HG02870 (cell line): ENCODE data around the gene MRPS34.
A peak's percentile ranks its signal among the peaks of the same experiment; 100 is the strongest.

Source experiments
- ATAC-seq: cut with Tn5 transposase; IDR thresholded peaks from one replicate; pipeline ENCODE4 v1.9.1; 2021; ENCODE audit warnings: mild to moderate bottlenecking, moderate library complexity; ENCODE audit not compliant: unreplicated experiment

The MRPS34 gene

DNA sequence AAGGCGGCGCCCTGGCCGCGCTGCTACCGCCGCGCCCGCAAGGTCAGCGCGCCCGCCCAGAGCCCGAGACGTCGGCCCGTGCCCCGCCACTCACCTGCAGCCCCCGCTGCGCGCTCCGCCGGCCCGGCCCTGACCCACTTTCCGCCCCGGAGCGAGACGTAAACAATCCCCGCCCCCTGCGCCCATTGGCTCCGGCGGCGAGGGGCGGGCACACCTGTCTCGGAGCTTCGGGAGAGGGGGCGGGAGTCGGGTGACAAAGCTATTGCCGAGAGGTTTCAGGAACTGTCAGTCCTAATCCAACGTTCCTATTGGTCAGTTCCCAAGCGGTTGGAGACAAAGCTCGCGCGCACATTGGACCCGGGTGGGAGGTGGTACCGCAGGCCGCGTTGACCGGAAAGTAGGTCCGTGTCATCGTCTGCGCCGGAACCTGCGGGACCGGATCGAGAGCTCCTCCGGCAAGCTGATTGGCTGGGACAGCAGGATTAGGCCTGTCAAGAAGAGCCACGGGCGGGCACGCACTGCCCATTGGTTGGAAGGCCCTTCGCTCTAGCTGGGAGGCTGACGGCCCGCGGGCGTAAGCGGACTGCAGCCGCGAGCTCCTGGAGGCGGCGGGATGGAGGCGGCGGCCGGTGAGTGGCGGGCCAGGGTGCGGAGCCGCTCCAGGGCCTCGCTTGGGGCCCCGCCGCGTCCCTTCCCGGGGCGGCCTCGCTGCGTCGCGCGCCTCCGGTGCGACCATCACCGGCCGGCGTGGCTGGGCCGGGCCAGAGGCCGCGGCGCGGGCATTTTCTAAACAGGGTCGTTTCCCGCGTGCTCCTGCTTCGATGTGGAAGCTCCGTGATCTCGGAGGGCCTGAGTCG lies 9.7 kb upstream of the MRPS34 start, which contains the start of the genes NUBP2 and SPSB3:
TSS of gene NUBP2 (plus strand) at position 553 of the 857 bp plus-strand sequence. CDS start at position 614, 61 bp downstream.
TSS of gene SPSB3 (minus strand) at position 164 of the 857 bp plus-strand sequence. CDS start 1,088 bp downstream, outside the sequence.
- ATAC-seq = peak; percentile 81

DNA sequence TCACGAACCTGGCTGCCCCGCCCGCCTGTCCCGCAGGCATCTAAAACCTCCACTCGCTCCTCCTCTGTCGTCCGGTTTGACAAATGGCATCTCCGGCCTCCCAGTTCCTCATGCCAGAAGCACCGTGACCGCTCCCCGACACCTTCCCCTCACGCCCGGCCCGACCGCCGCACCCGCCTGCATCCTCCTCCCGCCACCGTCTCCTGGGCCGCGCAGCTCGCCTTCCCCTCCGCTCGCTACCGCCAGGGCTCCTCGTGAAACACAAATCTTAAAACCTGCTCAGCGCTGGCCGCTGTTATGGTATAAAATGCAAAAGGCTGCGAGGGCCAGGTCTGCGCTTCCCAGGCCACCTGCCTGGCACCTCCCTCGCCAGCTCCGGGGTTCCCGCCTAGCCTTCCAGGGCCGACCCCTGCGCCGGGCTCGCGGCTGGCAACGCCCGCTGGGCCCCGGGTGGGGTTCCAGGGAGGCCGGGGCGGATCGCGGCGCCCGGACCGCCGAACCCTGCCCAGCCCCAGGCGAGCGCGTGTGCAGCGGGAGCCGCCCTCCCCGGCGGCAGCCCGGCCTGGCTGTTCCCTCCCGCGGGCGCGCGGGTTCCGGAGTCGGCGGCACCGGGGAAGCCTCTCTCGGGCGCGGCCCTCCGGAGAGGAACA lies 8.9 kb upstream of the MRPS34 start:
- ATAC-seq = no peak

DNA sequence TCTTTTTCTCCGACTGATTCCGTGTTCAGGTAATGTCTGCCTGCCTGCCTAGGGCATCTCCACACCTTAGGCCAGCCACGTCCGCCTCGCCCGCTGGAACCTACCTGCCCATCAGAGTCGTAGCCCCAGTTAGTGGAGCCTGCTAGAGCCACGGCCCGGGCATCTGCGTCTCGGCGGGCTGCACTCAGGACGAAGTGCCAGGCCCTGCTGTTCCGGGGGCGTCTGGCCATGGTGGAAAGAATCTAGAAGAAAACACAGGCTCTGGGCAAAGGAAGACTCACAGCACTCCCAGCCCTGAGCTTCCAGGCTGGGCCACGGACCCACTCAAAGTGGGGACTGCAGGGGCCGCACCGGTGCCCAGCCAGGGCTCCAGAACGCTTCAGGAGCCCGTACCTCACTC lies 8.3 kb upstream of the MRPS34 start:
- ATAC-seq = no peak

DNA sequence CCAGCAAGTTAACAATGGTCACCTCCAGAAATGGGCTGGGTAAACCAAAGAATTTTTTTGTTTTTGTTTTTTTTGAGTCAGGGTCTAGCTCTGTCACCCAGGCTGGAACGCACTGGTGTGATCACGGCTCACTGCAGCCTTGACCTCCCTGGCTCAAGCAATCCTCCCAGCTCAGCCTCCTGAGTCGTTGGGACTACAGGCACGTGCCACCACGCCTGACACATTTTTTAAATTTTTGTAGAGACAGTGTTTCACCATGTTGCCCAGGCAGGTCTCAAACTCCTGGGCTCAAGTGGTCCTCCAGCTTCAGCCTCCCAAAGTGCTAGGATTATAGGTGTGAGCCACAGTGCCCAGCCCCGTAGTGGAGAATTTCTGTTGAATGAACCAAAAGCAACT lies 7.7 kb upstream of the MRPS34 start:
- ATAC-seq = no peak

DNA sequence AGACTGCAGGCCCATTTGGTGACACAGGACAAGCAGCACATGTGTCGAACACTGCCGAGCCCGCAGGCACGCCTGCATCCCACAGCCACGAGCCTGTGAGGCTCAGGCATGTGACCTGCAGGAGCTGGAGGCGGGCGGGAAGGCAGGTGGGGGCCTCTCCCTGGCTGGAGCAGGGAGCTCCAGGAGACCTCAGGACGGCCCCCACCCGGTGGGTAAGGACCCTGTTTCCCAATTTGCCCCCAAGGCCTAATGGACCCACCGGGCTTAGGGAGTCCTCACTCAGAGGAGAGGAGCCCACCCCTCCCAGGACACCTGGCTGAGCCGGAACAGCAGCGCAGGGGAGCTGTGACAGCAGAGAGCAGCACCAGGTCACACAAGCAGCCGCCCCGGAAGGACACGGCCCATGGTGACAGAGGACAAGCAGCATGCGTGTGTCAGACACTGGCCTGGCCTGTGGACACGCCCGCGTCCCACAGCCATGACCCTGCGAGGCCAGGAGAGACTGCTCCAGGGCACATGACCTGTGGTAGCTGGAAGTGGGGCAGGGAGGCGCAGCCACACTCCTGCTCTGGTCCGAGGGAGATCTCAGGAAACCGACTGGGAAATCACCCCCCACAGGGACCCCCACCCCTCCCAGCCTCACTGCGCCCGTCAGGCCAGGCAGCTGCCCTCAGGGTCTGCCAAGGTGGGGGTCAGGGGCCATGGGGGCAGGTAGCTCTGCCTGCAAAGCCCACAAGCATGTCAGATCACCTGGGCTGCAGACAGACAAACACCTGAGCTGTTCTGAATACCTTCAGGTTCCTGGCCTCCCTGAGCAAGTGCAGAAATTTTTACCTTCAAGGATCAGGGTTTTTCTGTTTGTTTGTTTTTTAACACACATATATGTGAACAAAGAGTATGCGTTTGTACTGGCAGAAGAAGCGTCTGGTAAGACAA lies 7.1 kb upstream of the MRPS34 start:
- no peak for ATAC-seq

DNA sequence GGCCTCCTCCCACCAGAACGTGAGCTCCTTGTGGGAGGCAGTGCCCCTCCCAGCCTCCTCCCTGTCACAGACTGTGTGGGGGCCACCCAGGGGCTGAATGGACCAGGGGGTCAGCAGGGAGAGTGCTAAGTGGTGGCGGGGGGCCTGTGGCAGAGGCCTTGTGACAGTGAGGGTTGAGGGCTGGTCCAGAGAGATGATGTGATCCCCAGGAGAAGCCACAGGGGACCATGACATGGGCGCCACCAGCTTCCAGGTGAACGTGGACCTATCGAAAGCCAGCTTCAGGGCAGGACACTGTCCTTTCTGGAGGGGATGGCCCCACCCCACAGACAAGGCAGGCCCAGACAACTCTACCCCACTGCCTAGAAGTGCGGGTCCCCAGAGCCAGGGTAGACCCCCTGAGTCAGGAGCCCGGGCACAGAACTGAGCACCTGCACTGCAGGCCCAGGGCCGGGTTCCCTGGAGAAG lies 6.3 kb upstream of the MRPS34 start:
- no peak for ATAC-seq

DNA sequence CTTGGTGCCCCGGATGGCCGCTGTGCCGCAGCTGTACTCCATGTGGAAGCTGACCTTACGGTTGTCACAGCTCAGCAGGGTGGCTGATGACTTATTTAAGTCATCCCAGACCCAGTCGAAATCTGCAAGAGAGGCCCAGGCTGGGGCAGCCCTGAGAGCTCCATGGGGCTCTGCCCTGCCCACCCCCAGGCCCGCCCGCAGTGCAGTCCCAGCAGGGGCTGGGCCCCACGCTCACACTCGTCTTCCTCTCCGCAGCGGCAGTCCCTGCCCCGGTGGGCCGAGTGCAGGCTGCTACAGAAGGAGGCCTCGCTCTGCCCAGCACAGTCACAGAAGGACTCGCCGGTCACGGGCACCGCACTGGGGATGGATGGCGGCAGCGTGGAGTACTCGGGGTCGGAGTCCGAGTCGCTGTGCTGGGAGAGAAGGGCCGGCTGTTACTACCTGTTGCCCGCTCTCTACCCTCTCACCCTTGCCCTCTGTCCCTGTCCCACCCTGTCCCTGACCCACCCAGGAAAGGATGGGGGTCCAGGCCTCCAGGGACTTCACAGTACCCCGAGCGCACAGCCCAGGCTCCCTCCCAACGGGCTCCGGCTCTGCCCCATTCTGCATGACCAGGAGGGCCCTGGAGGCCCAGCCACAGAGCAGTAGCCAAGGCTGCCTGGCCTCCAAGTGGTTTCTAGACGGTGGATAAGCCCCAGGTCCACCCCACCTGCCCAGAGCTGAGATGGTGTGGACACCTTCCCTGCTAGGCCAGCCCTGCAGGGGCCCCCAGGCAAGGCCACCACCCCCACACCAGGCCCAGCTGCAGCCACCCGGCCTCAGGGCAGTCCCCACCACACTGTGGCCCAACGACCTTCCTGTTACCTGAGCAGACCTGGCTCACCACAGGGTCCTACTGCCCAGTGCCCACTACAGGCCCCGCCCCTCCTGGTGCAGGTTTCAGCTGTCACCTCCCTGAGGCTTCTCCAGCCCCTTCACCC lies 5.6 kb upstream of the MRPS34 start:
- no peak for ATAC-seq

DNA sequence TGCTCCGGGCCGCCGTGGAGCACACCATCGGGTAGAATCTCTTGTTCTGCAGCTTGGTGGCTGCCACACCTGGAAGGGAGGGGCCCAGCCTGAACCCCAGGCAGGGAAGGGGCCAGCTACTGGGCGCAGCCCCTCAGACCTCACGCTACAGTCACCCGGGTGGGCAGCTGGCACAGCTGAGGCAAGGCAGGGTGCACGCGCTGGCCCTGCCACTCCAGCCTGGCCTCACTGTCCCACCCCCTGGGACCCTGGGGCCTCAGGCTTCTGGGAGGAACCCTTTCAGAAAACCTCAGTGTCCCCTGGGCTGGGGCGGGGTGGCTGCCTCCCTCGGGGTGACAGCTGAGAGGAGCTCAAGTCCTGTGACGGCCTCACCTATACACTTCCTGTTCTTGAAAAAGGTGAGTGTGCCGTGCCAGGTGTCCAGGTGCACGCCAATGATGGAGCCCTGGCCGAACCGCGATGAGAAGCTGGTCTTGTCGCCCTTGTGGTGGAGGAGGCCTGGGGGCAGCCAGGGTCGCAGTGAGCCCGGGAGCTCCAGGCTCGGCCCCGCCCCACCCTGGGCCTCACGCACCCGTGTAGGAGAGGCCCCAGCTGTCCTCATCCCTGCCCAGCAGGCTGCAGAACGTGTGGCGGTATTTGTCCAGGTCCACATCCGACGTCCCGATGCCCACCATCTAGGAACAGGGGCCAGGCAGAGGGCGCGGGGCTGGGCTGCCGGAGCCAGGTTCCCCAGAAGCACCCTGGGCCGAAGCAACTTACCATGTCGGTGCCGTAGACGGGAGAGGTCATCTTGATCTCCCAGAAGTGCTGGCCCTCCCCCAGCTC lies 4.7 kb upstream of the MRPS34 start:
- ATAC-seq = no peak

DNA sequence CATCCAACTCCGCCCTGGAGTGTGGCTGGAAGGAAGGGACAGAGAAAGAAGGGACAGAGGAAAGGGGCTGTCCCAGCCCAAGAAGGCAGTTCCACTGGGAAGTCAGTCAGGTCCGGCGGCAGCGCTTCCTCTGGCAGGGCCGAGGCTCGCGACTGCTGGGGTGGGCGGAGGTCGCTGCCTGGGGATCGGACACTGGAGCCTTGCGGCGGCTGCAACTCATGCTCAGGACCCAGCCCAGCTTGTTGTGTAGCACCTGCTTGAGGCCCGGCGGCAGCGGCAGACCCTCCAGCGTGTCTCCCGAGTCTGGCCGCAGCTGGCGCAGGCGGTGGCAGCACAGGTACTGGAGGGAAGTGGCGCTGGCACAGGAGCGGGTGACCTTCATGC lies 4.0 kb upstream of the MRPS34 start:
- ATAC-seq = no peak

DNA sequence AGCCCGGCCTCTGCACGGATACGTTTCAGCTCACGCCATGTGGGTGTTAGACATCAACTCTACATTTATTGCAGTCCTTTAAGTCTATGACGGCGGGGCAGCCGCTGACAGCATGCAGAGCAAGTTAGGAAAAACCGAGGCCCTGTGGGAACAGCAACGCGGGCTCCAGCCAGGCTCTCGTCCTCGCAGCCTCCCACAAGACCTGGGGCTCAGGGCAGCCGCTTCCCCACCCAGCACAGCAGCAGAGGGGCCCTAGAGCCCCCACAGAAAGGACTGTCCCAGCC lies 3.7 kb upstream of the MRPS34 start:
- ATAC-seq = no peak

DNA sequence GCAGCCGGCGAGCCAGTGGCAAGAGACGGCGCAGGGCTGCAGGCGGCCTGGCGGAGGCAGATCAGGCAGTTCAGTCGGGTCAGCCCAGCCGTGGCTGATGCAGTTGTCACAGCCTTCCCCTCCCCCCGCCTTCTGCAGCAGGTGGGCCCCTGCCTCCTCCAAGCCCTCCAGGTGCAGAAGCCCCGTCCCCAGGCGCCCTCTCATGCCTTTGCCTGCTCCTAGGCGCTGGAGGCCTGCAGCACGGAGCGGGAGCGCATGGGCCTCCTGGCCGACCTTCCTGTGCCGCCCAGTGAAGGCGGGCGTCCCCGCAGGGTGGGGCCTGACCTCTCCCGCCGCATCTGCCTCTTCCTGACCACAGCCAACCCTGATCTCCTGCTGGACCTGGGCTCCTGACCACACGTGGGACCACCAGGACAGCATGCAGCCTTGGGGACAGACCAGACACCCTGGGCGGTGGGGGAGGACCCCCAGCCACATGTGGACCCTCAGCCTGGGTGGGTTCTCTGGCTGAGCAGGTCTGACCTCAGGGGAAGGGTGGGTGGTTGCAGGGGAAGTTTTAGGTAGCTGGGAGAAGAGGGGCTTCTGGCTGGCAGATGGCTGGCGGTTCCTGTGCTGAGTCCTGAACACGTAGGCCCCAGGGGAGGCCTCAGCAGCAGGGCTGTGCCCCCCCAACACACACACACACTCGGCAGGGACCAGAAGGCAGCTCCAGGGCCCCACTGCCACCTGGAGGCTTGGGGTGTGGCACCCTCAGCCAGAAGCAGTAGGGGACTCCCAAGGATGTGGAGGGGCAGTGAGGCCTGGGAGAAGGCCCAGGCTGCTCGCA lies 3.1 kb upstream of the MRPS34 start:
- ATAC-seq = no peak

DNA sequence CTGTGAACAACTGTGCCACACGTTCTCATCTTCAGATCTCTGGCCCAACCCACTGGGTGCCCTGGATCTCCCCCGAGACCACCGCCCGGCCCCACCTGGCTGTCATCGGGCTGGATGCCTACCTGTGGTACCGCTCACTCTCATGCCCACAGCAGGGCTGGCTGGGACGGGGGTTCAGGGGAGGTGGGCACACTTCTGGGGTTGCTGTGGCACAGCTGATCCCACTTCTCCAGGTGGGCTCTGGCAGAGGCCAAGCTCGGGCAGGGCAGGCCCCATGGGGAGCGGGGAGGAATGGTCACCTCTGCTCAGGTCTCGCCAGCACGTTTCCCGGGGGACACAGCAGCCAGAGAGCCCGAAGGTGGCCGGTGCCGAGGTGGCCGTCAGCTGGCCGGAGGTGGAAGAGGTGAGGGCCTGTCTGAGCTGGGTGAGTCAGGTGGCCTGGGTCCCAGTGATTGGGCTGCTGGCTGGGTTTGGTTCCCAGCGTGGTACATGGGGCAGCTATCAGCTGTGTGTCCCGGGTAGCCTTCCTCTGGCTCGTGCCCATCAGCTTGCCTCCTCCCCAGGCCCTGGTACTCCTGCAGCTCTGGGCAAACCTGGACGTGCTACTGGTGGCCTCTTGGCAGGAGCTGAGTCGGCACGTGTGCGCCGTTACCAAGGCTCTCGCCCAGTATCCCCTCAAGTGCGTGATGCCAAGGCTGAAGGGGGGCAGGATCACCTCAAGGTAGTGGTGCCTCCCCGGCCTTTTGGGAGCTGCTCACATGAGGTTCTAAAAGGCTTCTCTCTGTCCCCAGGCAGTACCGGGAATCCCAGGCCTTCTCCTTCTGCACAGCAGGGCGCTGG lies 2.3 kb upstream of the MRPS34 start:
- no peak for ATAC-seq

DNA sequence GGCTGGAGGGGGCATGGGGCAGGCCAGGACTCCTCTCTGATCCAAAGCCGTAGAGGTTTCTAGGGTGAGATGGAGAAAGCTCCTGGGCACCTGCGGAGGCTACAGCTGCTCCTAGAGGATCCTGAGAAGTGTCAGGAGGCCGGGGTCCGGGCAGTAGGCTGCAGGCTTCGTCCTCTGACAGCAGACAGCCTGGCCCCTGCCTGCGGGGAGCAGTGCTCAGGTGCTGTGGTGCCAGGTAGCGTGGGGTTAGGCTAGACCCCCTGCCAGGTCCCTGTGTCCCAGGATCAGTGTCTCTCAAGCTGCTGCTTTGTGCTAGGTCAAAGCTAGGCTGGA lies 1.5 kb upstream of the MRPS34 start:
- no peak for ATAC-seq

DNA sequence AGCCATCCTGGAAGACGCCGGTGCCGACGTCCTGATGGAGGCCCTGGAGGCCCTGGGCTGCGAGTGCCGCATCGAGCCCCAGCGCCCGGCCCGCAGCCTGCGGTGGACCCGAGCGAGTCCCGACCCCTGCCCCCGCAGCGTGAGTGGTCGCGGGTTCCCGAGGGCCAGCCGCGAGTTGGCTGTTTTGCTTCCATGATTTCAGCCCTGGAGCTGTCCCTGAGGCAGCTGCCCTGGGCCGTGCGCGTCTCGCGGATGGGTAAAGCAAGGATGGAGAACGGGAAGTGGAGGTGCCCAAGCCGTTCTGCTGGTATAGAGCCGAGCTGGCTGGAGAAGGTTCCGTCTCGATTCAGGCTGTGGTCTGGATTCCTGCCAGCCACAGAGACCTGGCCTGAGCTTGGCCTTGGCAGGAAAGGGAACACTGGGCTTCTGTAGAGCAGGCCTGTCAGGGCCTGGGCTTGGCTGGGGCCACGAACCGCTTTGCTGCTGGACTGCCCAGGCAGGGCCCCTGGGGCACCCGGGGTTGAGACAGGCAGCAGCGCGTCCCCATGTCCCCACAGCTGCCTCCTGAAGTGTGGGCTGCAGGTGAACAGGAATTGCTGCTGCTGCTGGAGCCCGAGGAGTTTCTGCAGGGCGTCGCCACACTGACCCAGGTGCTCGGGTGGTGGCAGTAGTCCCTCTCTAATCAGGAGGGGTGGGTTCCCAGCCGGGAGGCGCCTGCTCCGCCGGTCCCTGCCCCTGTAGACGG lies 941 bp upstream of the MRPS34 start:
- no peak for ATAC-seq

DNA sequence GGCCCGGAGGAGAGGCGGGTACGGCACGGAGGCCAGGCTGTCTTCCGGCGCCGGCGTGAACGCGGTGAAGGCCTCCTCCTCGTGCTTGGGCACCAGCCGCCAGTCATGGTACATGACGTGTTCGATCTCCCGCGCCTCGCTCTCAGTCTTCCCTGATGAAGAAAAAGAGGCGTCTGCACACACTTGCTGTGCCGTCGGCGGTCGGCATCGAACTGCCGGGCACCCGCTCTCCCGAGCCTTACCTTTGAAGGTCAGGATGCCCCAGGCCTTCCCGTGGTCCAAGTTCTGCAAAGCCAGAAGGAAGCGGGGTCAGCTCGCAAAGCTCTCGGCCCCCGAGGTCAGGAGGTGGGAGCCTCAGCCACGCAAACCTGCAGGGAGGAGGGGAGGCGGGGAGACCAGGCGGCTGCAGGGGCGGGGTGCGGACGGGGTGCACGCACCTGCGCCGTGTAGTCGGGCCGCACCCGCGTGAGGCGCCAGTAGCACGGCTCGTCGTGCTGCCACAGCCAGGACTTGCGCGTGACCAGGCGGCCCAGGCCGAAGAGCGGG lies 499 bp downstream of the MRPS34 start, which contains the start of gene EME2:
TSS of gene EME2 (plus strand) at position 449 of the 546 bp plus-strand sequence. CDS start 418 bp downstream, outside the sequence.
- no peak for ATAC-seq

DNA sequence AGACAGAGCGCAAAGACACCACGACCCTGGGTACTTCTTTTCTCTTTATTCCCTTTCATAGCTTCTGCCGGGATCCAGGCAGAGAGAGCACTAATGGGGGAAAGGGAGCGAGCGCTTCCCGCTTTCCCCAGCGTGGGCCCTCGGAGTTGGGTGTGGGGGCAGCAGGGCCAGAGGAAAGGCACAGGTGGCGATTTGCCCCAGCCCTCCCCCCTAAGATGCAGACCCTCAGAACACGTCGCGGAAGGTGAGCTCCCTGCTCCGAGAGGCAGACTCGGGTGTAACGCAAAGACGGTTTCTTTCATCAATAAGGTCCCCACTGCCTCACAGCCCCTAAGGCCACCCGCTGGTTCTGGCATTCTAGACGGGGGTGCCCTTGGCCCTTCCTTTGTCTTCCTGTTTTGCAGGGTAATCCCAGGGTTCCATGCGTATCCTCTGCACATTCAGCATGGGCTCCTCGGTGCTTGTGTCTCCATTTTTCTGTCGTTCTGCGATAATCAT lies 1.0 kb downstream of the MRPS34 start:
- no peak for ATAC-seq
